Measurements from ENCODE around the gene AJAP1. TPM values are rescaled to one million over a fixed set of nuclear protein-coding genes. Genes with fewer than 3 reads are reported as not detected.

Gene AJAP1
- total and polyA plus RNA-seq, 2 experiments from 2014 or later, result not detected

DNA sequence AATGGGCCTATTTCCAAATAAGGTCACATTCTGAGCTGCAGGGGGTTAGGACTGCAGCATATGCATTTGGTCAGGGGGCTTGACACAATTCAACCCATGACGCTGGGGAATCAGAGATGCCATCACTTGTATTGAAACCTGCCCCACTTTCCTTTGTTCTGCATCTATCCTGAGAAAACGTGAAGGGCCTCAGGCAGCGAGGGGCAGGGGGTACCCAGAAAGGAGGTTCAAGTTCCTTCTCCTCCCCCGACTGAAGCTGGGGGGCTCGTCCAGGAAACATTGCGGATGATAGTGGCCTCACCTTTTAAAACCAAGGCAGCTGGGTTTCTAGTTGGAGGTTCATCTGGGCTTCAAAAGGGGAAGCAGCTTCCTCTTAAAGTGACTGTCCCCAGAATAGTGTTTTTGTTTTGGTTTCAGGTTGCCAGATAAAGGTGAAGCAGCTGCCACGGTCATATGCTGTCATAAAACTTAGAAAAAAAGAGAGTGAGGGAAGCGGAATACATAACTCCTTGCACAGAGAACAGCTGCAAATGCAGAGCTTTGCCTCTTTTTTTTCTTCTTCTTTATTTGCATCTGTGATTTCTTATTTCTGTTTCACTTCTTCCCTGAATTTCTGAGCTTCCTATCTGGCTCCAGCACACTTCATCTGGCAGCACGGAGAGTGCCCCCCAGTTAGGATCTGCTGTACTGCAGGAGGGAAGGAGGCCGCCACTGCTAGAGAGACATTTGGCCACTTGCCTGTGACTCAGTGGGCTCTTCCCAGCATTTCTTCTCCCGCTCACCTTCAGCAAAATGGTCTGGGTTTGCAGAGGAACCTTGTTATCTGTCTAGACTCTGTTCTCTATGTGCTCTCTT, 142.0 kb downstream of the AJAP1 start (continued):
- TF ChIP-seq, protein P1, sequence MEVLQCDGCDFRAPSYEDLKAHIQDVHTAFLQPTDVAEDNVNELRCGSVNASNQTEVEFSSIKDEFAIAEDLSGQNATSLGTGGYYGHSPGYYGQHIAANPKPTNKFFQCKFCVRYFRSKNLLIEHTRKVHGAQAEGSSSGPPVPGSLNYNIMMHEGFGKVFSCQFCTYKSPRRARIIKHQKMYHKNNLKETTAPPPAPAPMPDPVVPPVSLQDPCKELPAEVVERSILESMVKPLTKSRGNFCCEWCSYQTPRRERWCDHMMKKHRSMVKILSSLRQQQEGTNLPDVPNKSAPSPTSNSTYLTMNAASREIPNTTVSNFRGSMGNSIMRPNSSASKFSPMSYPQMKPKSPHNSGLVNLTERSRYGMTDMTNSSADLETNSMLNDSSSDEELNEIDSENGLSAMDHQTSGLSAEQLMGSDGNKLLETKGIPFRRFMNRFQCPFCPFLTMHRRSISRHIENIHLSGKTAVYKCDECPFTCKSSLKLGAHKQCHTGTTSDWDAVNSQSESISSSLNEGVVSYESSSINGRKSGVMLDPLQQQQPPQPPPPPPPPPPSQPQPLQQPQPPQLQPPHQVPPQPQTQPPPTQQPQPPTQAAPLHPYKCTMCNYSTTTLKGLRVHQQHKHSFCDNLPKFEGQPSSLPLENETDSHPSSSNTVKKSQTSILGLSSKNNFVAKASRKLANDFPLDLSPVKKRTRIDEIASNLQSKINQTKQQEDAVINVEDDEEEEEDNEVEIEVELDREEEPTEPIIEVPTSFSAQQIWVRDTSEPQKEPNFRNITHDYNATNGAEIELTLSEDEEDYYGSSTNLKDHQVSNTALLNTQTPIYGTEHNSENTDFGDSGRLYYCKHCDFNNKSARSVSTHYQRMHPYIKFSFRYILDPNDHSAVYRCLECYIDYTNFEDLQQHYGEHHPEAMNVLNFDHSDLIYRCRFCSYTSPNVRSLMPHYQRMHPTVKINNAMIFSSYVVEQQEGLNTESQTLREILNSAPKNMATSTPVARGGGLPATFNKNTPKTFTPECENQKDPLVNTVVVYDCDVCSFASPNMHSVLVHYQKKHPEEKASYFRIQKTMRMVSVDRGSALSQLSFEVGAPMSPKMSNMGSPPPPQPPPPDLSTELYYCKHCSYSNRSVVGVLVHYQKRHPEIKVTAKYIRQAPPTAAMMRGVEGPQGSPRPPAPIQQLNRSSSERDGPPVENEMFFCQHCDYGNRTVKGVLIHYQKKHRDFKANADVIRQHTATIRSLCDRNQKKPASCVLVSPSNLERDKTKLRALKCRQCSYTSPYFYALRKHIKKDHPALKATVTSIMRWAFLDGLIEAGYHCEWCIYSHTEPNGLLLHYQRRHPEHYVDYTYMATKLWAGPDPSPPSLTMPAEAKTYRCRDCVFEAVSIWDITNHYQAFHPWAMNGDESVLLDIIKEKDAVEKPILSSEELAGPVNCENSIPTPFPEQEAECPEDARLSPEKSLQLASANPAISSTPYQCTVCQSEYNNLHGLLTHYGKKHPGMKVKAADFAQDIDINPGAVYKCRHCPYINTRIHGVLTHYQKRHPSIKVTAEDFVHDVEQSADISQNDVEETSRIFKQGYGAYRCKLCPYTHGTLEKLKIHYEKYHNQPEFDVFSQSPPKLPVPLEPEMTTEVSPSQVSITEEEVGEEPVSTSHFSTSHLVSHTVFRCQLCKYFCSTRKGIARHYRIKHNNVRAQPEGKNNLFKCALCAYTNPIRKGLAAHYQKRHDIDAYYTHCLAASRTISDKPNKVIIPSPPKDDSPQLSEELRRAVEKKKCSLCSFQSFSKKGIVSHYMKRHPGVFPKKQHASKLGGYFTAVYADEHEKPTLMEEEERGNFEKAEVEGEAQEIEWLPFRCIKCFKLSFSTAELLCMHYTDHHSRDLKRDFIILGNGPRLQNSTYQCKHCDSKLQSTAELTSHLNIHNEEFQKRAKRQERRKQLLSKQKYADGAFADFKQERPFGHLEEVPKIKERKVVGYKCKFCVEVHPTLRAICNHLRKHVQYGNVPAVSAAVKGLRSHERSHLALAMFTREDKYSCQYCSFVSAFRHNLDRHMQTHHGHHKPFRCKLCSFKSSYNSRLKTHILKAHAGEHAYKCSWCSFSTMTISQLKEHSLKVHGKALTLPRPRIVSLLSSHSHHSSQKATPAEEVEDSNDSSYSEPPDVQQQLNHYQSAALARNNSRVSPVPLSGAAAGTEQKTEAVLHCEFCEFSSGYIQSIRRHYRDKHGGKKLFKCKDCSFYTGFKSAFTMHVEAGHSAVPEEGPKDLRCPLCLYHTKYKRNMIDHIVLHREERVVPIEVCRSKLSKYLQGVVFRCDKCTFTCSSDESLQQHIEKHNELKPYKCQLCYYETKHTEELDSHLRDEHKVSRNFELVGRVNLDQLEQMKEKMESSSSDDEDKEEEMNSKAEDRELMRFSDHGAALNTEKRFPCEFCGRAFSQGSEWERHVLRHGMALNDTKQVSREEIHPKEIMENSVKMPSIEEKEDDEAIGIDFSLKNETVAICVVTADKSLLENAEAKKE (CRISPR knock-in tag; IDR thresholded peaks at IDR 0.05), result no peak
- no peak for TF ChIP-seq ZNF114 (CRISPR knock-in tag; IDR thresholded peaks at IDR 0.05)
- TF ChIP-seq STAT1 (IDR thresholded peaks at IDR 0.05; ENCODE audit: unreplicated experiment), result no peak

DNA sequence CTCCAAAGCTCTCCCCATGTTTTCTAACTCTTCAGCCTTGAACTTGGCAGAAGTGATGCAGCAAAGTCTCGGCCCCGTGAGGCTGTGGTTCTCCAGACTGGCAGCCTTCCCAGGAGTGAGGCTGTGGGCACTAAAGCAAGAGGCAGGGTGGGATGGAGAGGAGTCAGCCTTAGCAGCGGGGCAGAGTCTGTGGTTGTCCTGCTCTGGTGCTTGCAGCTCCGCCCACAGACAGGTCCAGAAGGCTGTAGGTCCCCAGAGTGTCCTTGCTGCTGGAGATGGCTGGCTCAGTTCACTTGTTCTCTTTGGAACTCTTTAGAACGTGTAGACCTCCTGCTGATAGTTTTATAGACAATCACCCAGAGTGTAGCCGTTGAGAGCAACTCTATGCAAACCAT, 142.6 kb downstream of the AJAP1 start:
- ATAC-seq, result no peak
- no peaks in the 10 kb centered on the region for H3K4me1 Mint-ChIP-seq
- Histone ChIP-seq H3K79me2 (replicated peaks; ENCODE audit: insufficient read depth) (no peaks in the 10 kb centered on the region), H3K4me3 (no peak overlapping the region), H3K4me2 (no peak overlapping the region), H3K4me1 (ENCODE audit: insufficient read depth) (no peaks in the 10 kb centered on the region), H2AFZ (no peak overlapping the region), H3K27me3 (ENCODE audit: insufficient read depth) (no peaks in the 10 kb centered on the region), H3K27ac (ENCODE audit: low read depth) (no peak overlapping the region), H3K36me3 (ENCODE audit: insufficient read depth) (no peaks in the 10 kb centered on the region), H4K20me1 (replicated peaks; ENCODE audit: insufficient read depth) (no peaks in the 10 kb centered on the region), H3K9me2 (ENCODE audit: insufficient read depth) (no peaks in the 10 kb centered on the region), H3F3A (replicated peaks; ENCODE audit: low read depth) (no peaks in the 10 kb centered on the region)
- peaks cover 28% of the 10 kb centered on the region for H3K36me3 Mint-ChIP-seq (ENCODE audit: low read depth)
- peaks cover 74% of the 10 kb centered on the region for H3K9me3 Mint-ChIP-seq
- DNase-seq (ENCODE audit: low spot score), result no peak
- no peak overlapping the region for H3K27ac Mint-ChIP-seq
- peaks cover 5% of the 10 kb centered on the region for H3K27me3 Mint-ChIP-seq (ENCODE audit: insufficient read depth, low read depth, poor library complexity)
- no peak overlapping the region for H3K4me3 Mint-ChIP-seq
- TF ChIP-seq ZNF331 (CRISPR knock-in tag; IDR thresholded peaks at IDR 0.05; ENCODE audit: low read depth) (no peak), NANOG (IDR thresholded peaks at IDR 0.05; ENCODE audit: borderline replicate concordance) (no peak), EZH2phosphoT487 (IDR thresholded peaks at IDR 0.05; ENCODE audit: unreplicated experiment) (no peak), CREB1 (CRISPR knock-in tag; IDR thresholded peaks at IDR 0.05; ENCODE audit: low read depth) (no peak), JUNB (IDR thresholded peaks at IDR 0.05; ENCODE audit: unreplicated experiment) (no peak), POLR2AphosphoS5 (IDR thresholded peaks at IDR 0.05; ENCODE audit: low read depth) (no peak), ZNF114 (CRISPR knock-in tag; IDR thresholded peaks at IDR 0.05) (no peak), EZH2 (IDR thresholded peaks at IDR 0.05; ENCODE audit: low read depth, unreplicated experiment) (no peak)
- TF ChIP-seq, protein P2, sequence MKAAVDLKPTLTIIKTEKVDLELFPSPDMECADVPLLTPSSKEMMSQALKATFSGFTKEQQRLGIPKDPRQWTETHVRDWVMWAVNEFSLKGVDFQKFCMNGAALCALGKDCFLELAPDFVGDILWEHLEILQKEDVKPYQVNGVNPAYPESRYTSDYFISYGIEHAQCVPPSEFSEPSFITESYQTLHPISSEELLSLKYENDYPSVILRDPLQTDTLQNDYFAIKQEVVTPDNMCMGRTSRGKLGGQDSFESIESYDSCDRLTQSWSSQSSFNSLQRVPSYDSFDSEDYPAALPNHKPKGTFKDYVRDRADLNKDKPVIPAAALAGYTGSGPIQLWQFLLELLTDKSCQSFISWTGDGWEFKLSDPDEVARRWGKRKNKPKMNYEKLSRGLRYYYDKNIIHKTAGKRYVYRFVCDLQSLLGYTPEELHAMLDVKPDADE (IDR thresholded peaks at IDR 0.05), result no peak
- TF ChIP-seq, protein P3, sequence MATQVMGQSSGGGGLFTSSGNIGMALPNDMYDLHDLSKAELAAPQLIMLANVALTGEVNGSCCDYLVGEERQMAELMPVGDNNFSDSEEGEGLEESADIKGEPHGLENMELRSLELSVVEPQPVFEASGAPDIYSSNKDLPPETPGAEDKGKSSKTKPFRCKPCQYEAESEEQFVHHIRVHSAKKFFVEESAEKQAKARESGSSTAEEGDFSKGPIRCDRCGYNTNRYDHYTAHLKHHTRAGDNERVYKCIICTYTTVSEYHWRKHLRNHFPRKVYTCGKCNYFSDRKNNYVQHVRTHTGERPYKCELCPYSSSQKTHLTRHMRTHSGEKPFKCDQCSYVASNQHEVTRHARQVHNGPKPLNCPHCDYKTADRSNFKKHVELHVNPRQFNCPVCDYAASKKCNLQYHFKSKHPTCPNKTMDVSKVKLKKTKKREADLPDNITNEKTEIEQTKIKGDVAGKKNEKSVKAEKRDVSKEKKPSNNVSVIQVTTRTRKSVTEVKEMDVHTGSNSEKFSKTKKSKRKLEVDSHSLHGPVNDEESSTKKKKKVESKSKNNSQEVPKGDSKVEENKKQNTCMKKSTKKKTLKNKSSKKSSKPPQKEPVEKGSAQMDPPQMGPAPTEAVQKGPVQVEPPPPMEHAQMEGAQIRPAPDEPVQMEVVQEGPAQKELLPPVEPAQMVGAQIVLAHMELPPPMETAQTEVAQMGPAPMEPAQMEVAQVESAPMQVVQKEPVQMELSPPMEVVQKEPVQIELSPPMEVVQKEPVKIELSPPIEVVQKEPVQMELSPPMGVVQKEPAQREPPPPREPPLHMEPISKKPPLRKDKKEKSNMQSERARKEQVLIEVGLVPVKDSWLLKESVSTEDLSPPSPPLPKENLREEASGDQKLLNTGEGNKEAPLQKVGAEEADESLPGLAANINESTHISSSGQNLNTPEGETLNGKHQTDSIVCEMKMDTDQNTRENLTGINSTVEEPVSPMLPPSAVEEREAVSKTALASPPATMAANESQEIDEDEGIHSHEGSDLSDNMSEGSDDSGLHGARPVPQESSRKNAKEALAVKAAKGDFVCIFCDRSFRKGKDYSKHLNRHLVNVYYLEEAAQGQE (IDR thresholded peaks at IDR 0.05; ENCODE audit: unreplicated experiment), result no peak

Data from GM23338 (cell line).